Kidney (tissue), 14 donors: Measurements from ENCODE around the gene ACVR1. TPM values are rescaled to one million over a fixed set of nuclear protein-coding genes. Genes with fewer than 3 reads are reported as not detected.

Source experiments
- DNase-seq, 5 donors: peaks; one replicate each; pipeline ENCODE4 v3.0.0-alpha.2; 2013 to 2020
- FAIRE-seq: peaks from 2 replicates; lab custom pipeline; 2012; peaks lifted over from hg19 to GRCh38; lab: Jason Lieb, UNC
- H3K27ac ChIP-seq, 2 donors: one replicate each; pipeline ENCODE4 v1.7.0; 2013; ENCODE audit warnings: low read depth in 2 of 2, low read length in 2 of 2, inconsistent platforms in 1 of 2
- H3K27me3 ChIP-seq: one replicate; pipeline ENCODE4 v1.7.1; 2013; ENCODE audit warnings: low read length, inconsistent platforms; ENCODE audit not compliant: control insufficient read depth, insufficient read depth
- H3K36me3 ChIP-seq, 3 donors: one replicate each; pipeline versions ENCODE4 v1.7.0 to v1.7.1; 2013; ENCODE audit warnings: low read length in 3 of 3, control low read depth in 1 of 3, inconsistent platforms in 1 of 3; ENCODE audit not compliant: insufficient read depth in 3 of 3, control insufficient read depth in 2 of 3
- H3K4me1 ChIP-seq, 3 donors: one replicate each; pipeline versions ENCODE4 v1.7.0 to v1.7.1; 2013; ENCODE audit warnings: low read length in 3 of 3, inconsistent platforms in 1 of 3, low read depth in 1 of 3; ENCODE audit not compliant: control insufficient read depth in 2 of 3, insufficient read depth in 2 of 3
- H3K4me3 ChIP-seq, 3 donors: one replicate each; pipeline versions ENCODE4 v1.7.0 to v1.8.1; 2013; ENCODE audit warnings: low read length in 3 of 3, control low read depth in 1 of 3, inconsistent platforms in 1 of 3
- H3K9ac ChIP-seq, 3 donors: one replicate each; pipeline versions ENCODE4 v1.7.0 to v1.7.1; 2013; ENCODE audit warnings: low read length in 3 of 3, control low read depth in 1 of 3, inconsistent platforms in 1 of 3
- H3K9me3 ChIP-seq, 3 donors: one replicate each; pipeline versions ENCODE4 v1.7.0 to v1.7.1; 2013; ENCODE audit warnings: low read length in 3 of 3, control low read depth in 1 of 3, inconsistent platforms in 1 of 3; ENCODE audit not compliant: control insufficient read depth in 2 of 3, insufficient read depth in 1 of 3
- intact Hi-C: fragments of 100-400 bp; cut with DNase I; formaldehyde crosslinking; loops from one replicate; pipeline ENCODE4 v1.11.1; 2022
- polyA plus RNA-seq: library from polyadenylated mRNA; stranded (reverse); fragments of 350-450 nt; fragmentation: Illumina TruSeq; extraction: RNeasy Lipid Tissue Mini Kit (QIAGEN cat#74804); gene quantifications from one replicate; pipeline ENCODE4 v1.2.3, GENCODE V29; 2014; ENCODE audit warnings: low read depth, low replicate concordance; ENCODE audit not compliant: insufficient read depth
- total RNA-seq: library from RNA; stranded (reverse); fragmentation: NEBNext Ultra II Directional; extraction: Animal tissue kit (Norgen Biotek cat#: 25700); gene quantifications from one replicate; pipeline ENCODE4 v1.2.1, GENCODE V29; 2021
- TF ChIP-seq, protein P1 (sequence below): IDR thresholded peaks from 3 replicates; pipeline ENCODE4 v1.5.1; 2012; ENCODE audit warnings: mild to moderate bottlenecking, moderate library complexity, borderline replicate concordance; ENCODE audit not compliant: insufficient read depth; ENCODE audit errors: extremely low read depth
- donor health status: control.
- donor health status: control.
- donor health status: control.
- donor health status: control.
- donor health status: control.
- donor health status: DM: yes; HTN: yes; CAD: no.
- donor health status: Normal renal cell carcinoma (clear cell type).

ACVR1 gene
- total and polyA plus RNA-seq, 2 donors from 2014 or later = 16.3 to 38.3 TPM

DNA sequence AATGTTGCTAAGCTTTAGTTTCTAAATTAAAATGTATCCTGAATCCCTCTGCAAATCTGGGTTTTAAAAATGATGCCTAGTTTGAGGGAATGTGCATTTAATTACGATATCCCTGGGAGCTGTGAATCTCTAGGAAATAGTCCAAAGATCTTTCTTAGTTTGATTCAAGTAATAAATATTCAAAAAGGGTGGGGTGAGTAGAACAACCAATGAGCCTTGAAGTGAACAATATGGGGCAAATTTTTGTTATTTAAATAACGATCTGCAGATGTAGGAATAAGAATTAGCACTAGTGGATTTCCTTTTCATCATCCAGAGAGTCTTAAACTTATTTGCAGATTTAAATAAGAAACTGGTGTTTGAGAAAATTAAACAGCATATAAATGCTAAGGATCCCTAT lies 106.3 kb downstream of the ACVR1 start:
- Histone ChIP-seq H3K4me3 (no peak overlapping the region), H3K9ac (no peak overlapping the region), H3K27ac (no peak overlapping the region), H3K36me3 (peaks cover 3 to 48% (median 31%) of the 10 kb centered on the region in 3 donors), H3K27me3 (no peaks in the 10 kb centered on the region), H3K9me3 (no peaks in the 10 kb centered on the region), H3K4me1 (no peaks in the 10 kb centered on the region)
- FAIRE-seq (no peak), DNase-seq (no peak)
- intact Hi-C loops = loop anchor here (10.0 kb wide), 1 partner anchor 245 kb away; no protein-coding TSS in a partner anchor
- TF ChIP-seq, protein P1, sequence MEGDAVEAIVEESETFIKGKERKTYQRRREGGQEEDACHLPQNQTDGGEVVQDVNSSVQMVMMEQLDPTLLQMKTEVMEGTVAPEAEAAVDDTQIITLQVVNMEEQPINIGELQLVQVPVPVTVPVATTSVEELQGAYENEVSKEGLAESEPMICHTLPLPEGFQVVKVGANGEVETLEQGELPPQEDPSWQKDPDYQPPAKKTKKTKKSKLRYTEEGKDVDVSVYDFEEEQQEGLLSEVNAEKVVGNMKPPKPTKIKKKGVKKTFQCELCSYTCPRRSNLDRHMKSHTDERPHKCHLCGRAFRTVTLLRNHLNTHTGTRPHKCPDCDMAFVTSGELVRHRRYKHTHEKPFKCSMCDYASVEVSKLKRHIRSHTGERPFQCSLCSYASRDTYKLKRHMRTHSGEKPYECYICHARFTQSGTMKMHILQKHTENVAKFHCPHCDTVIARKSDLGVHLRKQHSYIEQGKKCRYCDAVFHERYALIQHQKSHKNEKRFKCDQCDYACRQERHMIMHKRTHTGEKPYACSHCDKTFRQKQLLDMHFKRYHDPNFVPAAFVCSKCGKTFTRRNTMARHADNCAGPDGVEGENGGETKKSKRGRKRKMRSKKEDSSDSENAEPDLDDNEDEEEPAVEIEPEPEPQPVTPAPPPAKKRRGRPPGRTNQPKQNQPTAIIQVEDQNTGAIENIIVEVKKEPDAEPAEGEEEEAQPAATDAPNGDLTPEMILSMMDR = no peak

DNA sequence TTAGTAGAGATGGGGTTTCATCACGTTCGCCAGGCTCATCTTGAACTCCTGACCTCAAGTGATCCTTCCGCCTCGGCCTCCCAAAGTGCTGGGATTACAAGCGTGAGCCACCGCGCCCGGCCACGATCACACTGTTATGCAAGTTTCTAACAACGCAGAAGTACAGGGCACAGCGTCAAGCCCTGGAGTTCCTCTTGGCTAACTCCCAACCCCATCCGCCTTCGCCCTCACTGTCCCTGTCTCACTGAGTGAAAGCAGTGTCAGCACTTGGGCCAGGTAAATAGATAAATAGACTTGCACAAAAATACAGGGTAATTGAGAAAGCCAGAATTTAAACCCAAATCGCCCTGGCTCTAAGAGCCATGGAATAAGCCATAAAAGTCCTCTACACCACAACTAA lies 111.7 kb downstream of the ACVR1 start:
- no peaks in the 10 kb centered on the region for H3K9me3 ChIP-seq
- no peak overlapping the region for H3K4me3 ChIP-seq
- no peak overlapping the region for H3K9ac ChIP-seq
- TF ChIP-seq, protein P1 = no peak
- no peaks in the 10 kb centered on the region for H3K27me3 ChIP-seq
- FAIRE-seq (no peak), DNase-seq (no peak)
- intact Hi-C loops = no loop called here
- no peak overlapping the region for H3K27ac ChIP-seq
- H3K4me1 ChIP-seq = no peaks in the 10 kb centered on the region
- H3K36me3 ChIP-seq = peaks cover 3 to 34% (median 21%) of the 10 kb centered on the region in 3 donors

DNA sequence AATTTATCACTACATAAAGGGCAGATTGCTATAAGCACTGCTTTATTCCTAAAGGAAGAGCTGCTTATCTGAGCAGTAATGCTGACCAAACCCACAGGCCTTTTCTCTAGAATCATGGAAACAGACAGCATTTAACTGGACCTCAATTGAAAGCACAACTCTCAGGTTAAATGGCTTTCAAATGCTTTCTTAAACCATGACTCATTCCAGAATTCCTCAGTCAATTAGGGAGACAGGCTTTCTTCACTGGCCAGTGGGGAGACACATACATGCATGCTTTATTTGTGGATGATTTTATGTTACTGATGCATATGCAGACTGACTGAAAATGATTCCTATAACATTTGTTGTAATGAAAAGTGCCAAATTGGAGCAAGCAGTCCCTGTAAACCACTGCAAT lies 114.6 kb downstream of the ACVR1 start:
- intact Hi-C loops = no loop called here
- no peak overlapping the region for H3K27ac ChIP-seq
- H3K9me3 ChIP-seq = peaks cover 0 to 6% (median 1%) of the 10 kb centered on the region in 3 donors
- H3K4me3 ChIP-seq = no peak overlapping the region
- H3K4me1 ChIP-seq = no peaks in the 10 kb centered on the region
- FAIRE-seq = no peak
- peaks cover 7 to 24% (median 11%) of the 10 kb centered on the region in 3 donors for H3K36me3 ChIP-seq
- no peaks in the 10 kb centered on the region for H3K27me3 ChIP-seq
- TF ChIP-seq, protein P1 = no peak
- DNase-seq = no peak
- no peak overlapping the region for H3K9ac ChIP-seq

DNA sequence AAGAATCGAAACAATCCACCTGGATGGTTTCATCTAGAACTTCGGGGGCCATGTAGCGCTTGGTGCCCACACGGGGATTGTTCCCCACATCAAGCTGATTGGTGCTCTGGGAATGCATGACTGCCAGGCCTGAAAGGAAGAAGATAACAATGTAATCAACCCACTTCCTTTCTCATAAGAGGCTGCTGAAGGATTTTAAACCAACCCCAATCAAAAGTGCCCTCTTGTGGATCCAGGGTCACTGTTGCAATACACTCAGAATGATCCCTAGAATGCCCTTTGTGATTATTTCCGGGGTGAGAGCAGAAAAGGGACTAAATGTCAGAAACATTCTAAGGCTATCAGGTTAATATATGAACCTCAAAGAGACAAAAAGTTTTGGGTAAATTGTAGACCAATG lies 115.2 kb downstream of the ACVR1 start:
- intact Hi-C loops = no loop called here
- FAIRE-seq = no peak
- H3K27ac ChIP-seq = no peak overlapping the region

More for the DNA sequence above, 115.2 kb downstream of the ACVR1 start:
- DNase-seq = no peak
- H3K4me1 ChIP-seq = no peaks in the 10 kb centered on the region
- no peak overlapping the region for H3K9ac ChIP-seq
- peaks cover 7 to 24% (median 12%) of the 10 kb centered on the region in 3 donors for H3K36me3 ChIP-seq
- no peak overlapping the region for H3K4me3 ChIP-seq
- H3K27me3 ChIP-seq = no peaks in the 10 kb centered on the region
- H3K9me3 ChIP-seq = peaks cover 0 to 7% (median 1%) of the 10 kb centered on the region in 3 donors
- TF ChIP-seq, protein P1 = no peak
